Testis (tissue), 2 donors: ENCODE results near the gene C17orf100.

Experiments used
- POLR2A ChIP-seq: fragments of 450-650 bp; IDR thresholded peaks from one replicate; pipeline ENCODE4 v1.6.1; 2017; ENCODE audit warnings: antibody characterized with exemption, mild to moderate bottlenecking, moderate library complexity
- TF ChIP-seq, protein P1 (sequence below), 3 experiments: fragments of 450-650 bp in 2 of 3; fragments of 200-600 bp in 1 of 3; sonication (generic) in 1 of 3; IDR thresholded peaks; one replicate each; pipeline ENCODE4 v1.5.1; 2016 to 2019; ENCODE audit warnings: antibody characterized with exemption in 3 of 3, mild to moderate bottlenecking in 2 of 3, moderate library complexity in 1 of 3

DNA sequence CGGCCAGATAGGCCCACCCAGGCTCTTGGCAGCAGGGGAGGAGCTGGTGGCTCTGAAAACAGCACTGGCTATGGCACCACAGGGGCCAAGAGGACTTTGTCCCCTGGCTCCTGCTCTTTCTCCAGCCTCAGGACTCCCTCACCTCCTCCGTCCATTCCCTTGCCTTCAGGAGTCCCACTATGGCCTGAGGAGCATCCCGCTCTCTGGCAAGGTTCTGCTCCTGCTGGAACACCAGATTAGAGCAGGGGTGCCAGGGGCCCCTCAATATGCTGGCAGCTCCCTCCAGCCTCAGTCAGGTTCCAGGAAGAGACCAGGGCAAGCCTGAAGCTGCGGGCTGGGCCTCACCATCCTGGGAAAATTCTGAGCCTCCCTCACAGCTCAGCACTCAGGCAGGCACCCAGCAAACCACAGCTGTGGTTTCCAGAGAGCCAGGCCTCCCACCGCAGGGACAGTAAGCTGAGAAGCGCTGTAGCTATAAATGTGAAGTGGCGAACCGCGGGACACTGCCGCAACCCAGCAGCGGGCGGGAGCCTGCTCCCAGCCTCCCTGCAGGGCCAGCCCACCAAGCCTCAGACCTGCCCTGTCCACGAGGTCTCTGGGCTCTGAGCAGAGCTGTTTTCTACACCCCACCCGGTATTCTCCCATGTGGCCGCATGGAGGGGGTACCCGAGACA lies 25.7 kb downstream of the C17orf100 start:
- TF ChIP-seq, protein P1, sequence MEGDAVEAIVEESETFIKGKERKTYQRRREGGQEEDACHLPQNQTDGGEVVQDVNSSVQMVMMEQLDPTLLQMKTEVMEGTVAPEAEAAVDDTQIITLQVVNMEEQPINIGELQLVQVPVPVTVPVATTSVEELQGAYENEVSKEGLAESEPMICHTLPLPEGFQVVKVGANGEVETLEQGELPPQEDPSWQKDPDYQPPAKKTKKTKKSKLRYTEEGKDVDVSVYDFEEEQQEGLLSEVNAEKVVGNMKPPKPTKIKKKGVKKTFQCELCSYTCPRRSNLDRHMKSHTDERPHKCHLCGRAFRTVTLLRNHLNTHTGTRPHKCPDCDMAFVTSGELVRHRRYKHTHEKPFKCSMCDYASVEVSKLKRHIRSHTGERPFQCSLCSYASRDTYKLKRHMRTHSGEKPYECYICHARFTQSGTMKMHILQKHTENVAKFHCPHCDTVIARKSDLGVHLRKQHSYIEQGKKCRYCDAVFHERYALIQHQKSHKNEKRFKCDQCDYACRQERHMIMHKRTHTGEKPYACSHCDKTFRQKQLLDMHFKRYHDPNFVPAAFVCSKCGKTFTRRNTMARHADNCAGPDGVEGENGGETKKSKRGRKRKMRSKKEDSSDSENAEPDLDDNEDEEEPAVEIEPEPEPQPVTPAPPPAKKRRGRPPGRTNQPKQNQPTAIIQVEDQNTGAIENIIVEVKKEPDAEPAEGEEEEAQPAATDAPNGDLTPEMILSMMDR (IDR thresholded peaks at IDR 0.05) = no peak
- no peak for TF ChIP-seq POLR2A
